Measurements from ENCODE around the gene PPP2R1B. TPM values are rescaled to one million over a fixed set of nuclear protein-coding genes. Genes with fewer than 3 reads are reported as not detected.

Gene PPP2R1B
- polyA plus RNA-seq, 1 donor (not counting 4 experiments of a cell fraction or from before 2014, with no cell fraction given): 33.6 TPM

DNA sequence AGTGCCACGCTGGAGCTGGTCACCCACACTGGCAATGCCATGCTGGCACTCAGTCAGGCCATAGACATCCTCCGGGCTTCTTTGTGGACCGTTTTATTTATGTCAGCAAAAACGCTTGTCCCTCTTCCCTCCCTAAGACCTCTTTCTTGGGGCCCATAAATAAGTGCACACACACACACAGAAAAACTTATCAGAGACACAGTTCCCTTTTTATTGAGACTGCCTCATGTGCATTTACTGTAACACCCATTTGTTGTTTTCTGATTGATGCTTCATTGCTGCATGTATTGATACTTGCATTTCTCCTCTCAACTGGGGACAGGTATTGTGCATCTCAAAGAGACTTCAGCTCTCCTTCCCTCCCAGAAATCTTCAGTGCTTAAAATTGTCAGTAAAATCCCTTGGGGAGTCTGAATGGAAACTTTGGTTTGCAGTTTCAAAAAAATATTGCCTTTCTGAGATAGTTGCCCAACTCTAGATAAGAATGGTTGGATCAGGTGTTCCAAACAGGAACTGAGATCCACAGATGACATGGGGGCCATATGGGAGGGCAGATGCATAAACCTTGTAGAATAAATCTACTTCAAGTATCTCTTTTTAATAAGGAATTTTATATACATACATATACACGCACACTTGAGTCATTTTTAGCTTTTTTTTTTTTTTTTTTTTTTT, 50.9 kb downstream of the PPP2R1B start:
- Histone ChIP-seq H3K27ac (ENCODE audit: control insufficient read depth, insufficient read depth, low read length) (no peak overlapping the region), H4K20me1 (ENCODE audit: control insufficient read depth, extremely low read depth, insufficient read depth, low read length) (no peaks in the 10 kb centered on the region), H3K4me1 (ENCODE audit: control insufficient read depth, extremely low read depth, insufficient read depth, low read length) (peaks cover 16% of the 10 kb centered on the region), H3K36me3 (ENCODE audit: control insufficient read depth in 2 of 2, extremely low read depth in 1 of 2, insufficient read depth in 2 of 2, low read length in 2 of 2) (peaks cover 11 to 12% of the 10 kb centered on the region in 2 experiments), H3K9ac (ENCODE audit: control insufficient read depth, extremely low read depth, insufficient read depth, low read length) (no peak overlapping the region), H3K79me2 (ENCODE audit: control insufficient read depth, insufficient read depth, low read length) (no peaks in the 10 kb centered on the region), H2AFZ (ENCODE audit: control insufficient read depth, low read length) (no peak overlapping the region), H3K9me3 (ENCODE audit: control insufficient read depth, low read depth, low read length) (no peaks in the 10 kb centered on the region), H3K9me1 (ENCODE audit: control insufficient read depth, extremely low read depth, insufficient read depth, low read length) (no peaks in the 10 kb centered on the region), H3K27me3 (ENCODE audit: control insufficient read depth, extremely low read depth, insufficient read depth, low read length) (no peaks in the 10 kb centered on the region), H3K4me2 (ENCODE audit: control insufficient read depth, extremely low read depth, insufficient read depth, low read depth, low read length) (no peak overlapping the region), H3K4me3 (ENCODE audit: control insufficient read depth in 2 of 3, extremely low read depth in 1 of 3, insufficient read depth in 2 of 3, low read depth in 1 of 3, low read length in 3 of 3) (no peak overlapping the region)
- DNase-seq (ENCODE audit: low read depth, low spot score): no peak
- dilution Hi-C loops (cut with MboI; ENCODE audit: extremely low pct_ligation_motif_present, low sequenced_read_pairs): no loop called here
- TF ChIP-seq, protein P1, sequence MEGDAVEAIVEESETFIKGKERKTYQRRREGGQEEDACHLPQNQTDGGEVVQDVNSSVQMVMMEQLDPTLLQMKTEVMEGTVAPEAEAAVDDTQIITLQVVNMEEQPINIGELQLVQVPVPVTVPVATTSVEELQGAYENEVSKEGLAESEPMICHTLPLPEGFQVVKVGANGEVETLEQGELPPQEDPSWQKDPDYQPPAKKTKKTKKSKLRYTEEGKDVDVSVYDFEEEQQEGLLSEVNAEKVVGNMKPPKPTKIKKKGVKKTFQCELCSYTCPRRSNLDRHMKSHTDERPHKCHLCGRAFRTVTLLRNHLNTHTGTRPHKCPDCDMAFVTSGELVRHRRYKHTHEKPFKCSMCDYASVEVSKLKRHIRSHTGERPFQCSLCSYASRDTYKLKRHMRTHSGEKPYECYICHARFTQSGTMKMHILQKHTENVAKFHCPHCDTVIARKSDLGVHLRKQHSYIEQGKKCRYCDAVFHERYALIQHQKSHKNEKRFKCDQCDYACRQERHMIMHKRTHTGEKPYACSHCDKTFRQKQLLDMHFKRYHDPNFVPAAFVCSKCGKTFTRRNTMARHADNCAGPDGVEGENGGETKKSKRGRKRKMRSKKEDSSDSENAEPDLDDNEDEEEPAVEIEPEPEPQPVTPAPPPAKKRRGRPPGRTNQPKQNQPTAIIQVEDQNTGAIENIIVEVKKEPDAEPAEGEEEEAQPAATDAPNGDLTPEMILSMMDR (optimal IDR thresholded peaks at IDR 0.05 in 1 of 3, IDR thresholded peaks at IDR 0.05 in 1 of 3, conservative IDR thresholded peaks at IDR 0.05 in 1 of 3; ENCODE audit: extremely low read depth in 1 of 3, insufficient read depth in 2 of 3, low read length in 3 of 3): no peak
- no peak for TF ChIP-seq EZH2 (IDR thresholded peaks at IDR 0.05; ENCODE audit: low read length)
- FAIRE-seq: no peak

DNA sequence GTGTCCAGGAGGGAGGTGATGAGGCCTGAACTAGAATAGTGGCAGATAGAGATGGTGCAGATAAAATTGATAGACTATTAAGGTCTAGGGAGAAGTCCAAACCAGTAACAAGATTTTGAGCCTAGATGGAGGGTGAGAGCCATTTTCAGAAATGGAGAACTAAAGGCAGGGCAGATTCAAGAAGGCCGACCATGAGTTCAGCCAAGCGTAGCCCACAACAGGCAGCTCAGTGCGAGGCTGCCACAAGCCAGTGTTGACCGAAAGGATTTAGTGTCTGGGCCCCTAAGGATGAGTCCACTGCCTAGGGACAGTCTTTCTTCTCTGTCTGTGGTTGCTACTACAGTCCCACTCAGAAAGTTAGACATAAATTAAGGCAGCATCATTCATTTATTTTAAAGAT, 51.7 kb downstream of the PPP2R1B start:
- peaks cover 4 to 6% of the 10 kb centered on the region in 2 experiments for H3K36me3 ChIP-seq (ENCODE audit: control insufficient read depth in 2 of 2, extremely low read depth in 1 of 2, insufficient read depth in 2 of 2, low read length in 2 of 2)
- FAIRE-seq (no peak), DNase-seq (ENCODE audit: low read depth, low spot score) (no peak)
- no peak overlapping the region for H2AFZ ChIP-seq (ENCODE audit: control insufficient read depth, low read length)
- dilution Hi-C loops (cut with MboI; ENCODE audit: extremely low pct_ligation_motif_present, low sequenced_read_pairs): no loop called here
- H4K20me1 ChIP-seq (ENCODE audit: control insufficient read depth, extremely low read depth, insufficient read depth, low read length): no peaks in the 10 kb centered on the region
- H3K9ac ChIP-seq (ENCODE audit: control insufficient read depth, extremely low read depth, insufficient read depth, low read length): no peak overlapping the region
- H3K27ac ChIP-seq (ENCODE audit: control insufficient read depth, insufficient read depth, low read length): no peak overlapping the region
- H3K9me1 ChIP-seq (ENCODE audit: control insufficient read depth, extremely low read depth, insufficient read depth, low read length): no peaks in the 10 kb centered on the region
- H3K4me3 ChIP-seq (ENCODE audit: control insufficient read depth in 2 of 3, extremely low read depth in 1 of 3, insufficient read depth in 2 of 3, low read depth in 1 of 3, low read length in 3 of 3): no peak overlapping the region
- H3K9me3 ChIP-seq (ENCODE audit: control insufficient read depth, low read depth, low read length): no peaks in the 10 kb centered on the region
- H3K27me3 ChIP-seq (ENCODE audit: control insufficient read depth, extremely low read depth, insufficient read depth, low read length): no peaks in the 10 kb centered on the region
- H3K4me1 ChIP-seq (ENCODE audit: control insufficient read depth, extremely low read depth, insufficient read depth, low read length): peaks cover 13% of the 10 kb centered on the region
- no peaks in the 10 kb centered on the region for H3K79me2 ChIP-seq (ENCODE audit: control insufficient read depth, insufficient read depth, low read length)
- no peak overlapping the region for H3K4me2 ChIP-seq (ENCODE audit: control insufficient read depth, extremely low read depth, insufficient read depth, low read depth, low read length)
- TF ChIP-seq, protein P1 (optimal IDR thresholded peaks at IDR 0.05 in 1 of 3, IDR thresholded peaks at IDR 0.05 in 1 of 3, conservative IDR thresholded peaks at IDR 0.05 in 1 of 3; ENCODE audit: extremely low read depth in 1 of 3, insufficient read depth in 2 of 3, low read length in 3 of 3): no peak
- no peak for TF ChIP-seq EZH2 (IDR thresholded peaks at IDR 0.05; ENCODE audit: low read length)
